Thyroid gland (tissue), 4 donors: Measurements from ENCODE around the gene IYD. TPM values are rescaled to one million over a fixed set of nuclear protein-coding genes. Genes with fewer than 3 reads are reported as not detected.

Experiments
- DNase-seq, 2 donors: peaks; one replicate each; pipeline ENCODE4 v3.0.0-alpha.2; 2019
- H3K27ac ChIP-seq, 3 donors: fragments of 200-600 bp; sonication (generic); 1 replicate in 2 of 3; 2 replicates in 1 of 3; pipeline ENCODE4 v1.5.1; 2016 to 2019; ENCODE audit warnings: mild to moderate bottlenecking in 1 of 3, moderate library complexity in 1 of 3
- H3K27me3 ChIP-seq: fragments of 200-600 bp; sonication (generic); one replicate; pipeline ENCODE4 v1.5.1; 2019
- H3K36me3 ChIP-seq, 2 donors: fragments of 200-600 bp; sonication (generic); one replicate each; pipeline ENCODE4 v1.5.1; 2016 to 2019
- H3K4me1 ChIP-seq, 2 donors: fragments of 200-600 bp; sonication (generic); one replicate each; pipeline ENCODE4 v1.5.1; 2017 to 2019
- H3K4me3 ChIP-seq, 3 donors: fragments of 200-600 bp; sonication (generic); replicated peaks in 1 of 3; 1 replicate in 2 of 3; 2 replicates in 1 of 3; pipeline ENCODE4 v1.5.1; 2016; ENCODE audit warnings: mild to moderate bottlenecking in 1 of 3
- H3K9me3 ChIP-seq: fragments of 200-600 bp; sonication (generic); one replicate; pipeline ENCODE4 v1.5.1; 2017
- POLR2A ChIP-seq, 2 donors: fragments of 450-650 bp; IDR thresholded peaks; one replicate each; pipeline ENCODE4 v1.6.1; 2017; ENCODE audit warnings: antibody characterized with exemption in 2 of 2, mild to moderate bottlenecking in 2 of 2, moderate library complexity in 1 of 2
- WGBS, 2 donors: methylation state at CpG; one replicate each; pipeline ENCODE4 v1.1.5; 2017; 5-methylcytosine and 5-hydroxymethylcytosine counted together
- intact Hi-C: fragments of 100-400 bp; cut with DNase I; formaldehyde crosslinking; loops from one replicate; pipeline ENCODE4 v1.15.1; 2023
- total RNA-seq, 4 donors: library from RNA; depleted of rRNA; stranded (reverse); fragments of >200 nt; gene quantifications; one replicate each; pipeline ENCODE4 v1.2.3, GENCODE V29; 2016
- TF ChIP-seq, protein P1 (sequence below), 6 experiments: fragments of 200-600 bp in 3 of 6; fragments of 450-650 bp in 3 of 6; sonication (generic) in 3 of 6; IDR thresholded peaks; one replicate each; pipeline ENCODE4 v1.5.1; 2016 to 2019; ENCODE audit warnings: antibody characterized with exemption in 6 of 6, mild to moderate bottlenecking in 2 of 6, inconsistent platforms in 1 of 6, moderate library complexity in 1 of 6

IYD gene
- total RNA-seq, 4 donors from 2014 or later = 571 to 1,038 (median 665) TPM

DNA sequence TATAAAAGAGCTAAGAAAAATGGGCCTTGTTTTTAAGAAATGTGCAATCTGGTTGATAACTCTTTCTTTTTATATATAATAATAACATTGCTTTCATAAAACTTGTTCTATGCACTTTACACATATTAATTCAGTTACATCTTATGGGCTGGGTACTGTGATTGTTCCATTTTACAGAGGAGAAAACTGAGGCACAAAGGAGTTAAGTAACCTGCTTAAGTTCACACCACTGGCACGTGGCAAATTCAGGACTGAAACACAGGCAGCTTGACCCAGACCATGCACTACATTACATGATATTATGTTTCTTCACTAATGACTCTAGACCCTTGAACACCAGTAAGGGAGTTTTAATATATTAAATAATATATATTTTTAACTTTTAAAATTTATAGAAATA, 15.4 kb upstream of the IYD start:
- no peaks in the 10 kb centered on the region for H3K9me3 ChIP-seq
- no peaks in the 10 kb centered on the region for H3K36me3 ChIP-seq
- WGBS, 2 donors = 83 to 95% methylated on average over 1 of the region's 1 CpG
- TF ChIP-seq POLR2A (IDR thresholded peaks at IDR 0.05) = no peak
- TF ChIP-seq, protein P1, sequence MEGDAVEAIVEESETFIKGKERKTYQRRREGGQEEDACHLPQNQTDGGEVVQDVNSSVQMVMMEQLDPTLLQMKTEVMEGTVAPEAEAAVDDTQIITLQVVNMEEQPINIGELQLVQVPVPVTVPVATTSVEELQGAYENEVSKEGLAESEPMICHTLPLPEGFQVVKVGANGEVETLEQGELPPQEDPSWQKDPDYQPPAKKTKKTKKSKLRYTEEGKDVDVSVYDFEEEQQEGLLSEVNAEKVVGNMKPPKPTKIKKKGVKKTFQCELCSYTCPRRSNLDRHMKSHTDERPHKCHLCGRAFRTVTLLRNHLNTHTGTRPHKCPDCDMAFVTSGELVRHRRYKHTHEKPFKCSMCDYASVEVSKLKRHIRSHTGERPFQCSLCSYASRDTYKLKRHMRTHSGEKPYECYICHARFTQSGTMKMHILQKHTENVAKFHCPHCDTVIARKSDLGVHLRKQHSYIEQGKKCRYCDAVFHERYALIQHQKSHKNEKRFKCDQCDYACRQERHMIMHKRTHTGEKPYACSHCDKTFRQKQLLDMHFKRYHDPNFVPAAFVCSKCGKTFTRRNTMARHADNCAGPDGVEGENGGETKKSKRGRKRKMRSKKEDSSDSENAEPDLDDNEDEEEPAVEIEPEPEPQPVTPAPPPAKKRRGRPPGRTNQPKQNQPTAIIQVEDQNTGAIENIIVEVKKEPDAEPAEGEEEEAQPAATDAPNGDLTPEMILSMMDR (IDR thresholded peaks at IDR 0.05) = no peak
- H3K27ac ChIP-seq = no peak overlapping the region
- no peak overlapping the region for H3K4me3 ChIP-seq
- intact Hi-C loops = no loop called here
- no peak for DNase-seq
- no peaks in the 10 kb centered on the region for H3K27me3 ChIP-seq
- H3K4me1 ChIP-seq = peaks cover 42 to 43% of the 10 kb centered on the region in 2 donors

DNA sequence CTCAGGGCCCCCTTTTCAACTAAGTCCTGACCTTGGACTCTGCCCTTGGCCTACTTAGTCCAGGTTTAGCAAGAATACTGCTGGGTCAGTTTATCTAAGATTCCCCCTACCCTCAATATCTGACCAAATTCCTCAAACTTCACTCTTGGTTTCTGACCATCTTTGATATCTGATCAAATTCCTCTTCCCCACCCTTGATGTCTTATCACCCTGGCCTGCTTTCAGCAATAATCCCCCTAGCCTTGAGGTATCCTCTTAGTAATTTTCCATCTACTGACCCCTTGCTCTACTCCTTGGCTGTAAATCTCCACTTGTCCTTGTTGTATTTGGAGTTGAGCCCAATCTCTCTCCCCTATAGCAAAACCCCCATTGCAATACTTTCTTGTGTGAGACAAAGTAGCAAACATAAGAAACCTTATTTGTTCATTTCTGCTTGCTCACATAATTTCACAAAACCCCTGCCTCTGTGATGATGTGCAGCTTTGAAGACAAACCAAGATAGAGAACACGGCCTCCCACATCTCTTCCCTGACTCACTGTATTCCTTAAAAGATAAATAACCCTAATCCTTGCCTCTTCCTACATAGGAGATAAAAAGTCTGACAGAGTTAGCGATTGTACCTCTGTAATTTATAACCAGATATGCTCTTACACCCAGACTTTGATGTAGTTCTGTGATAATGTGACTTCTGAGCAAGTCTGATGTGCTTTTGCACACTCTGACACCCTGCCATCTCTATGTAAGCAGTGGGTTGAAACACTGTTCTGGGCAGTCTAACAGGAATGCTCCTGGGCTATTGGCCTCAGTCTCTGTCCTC, 13.8 kb upstream of the IYD start:
- Histone ChIP-seq H3K27me3 (no peaks in the 10 kb centered on the region), H3K36me3 (no peaks in the 10 kb centered on the region), H3K4me1 (peaks cover 40 to 53% of the 10 kb centered on the region in 2 donors), H3K27ac (peak overlapping the region; percentile 53 to 85 (median 78)), H3K9me3 (no peaks in the 10 kb centered on the region), H3K4me3 (no peak overlapping the region)
- DNase-seq = peak; percentile 61 to 69
- WGBS, 2 donors = 47 to 50% methylated on average over 2 of the region's 2 CpGs
- TF ChIP-seq POLR2A (IDR thresholded peaks at IDR 0.05) = peak in 1 of 2 donors; percentile 32
- TF ChIP-seq, protein P1 (IDR thresholded peaks at IDR 0.05) = no peak
- intact Hi-C loops = no loop called here

DNA sequence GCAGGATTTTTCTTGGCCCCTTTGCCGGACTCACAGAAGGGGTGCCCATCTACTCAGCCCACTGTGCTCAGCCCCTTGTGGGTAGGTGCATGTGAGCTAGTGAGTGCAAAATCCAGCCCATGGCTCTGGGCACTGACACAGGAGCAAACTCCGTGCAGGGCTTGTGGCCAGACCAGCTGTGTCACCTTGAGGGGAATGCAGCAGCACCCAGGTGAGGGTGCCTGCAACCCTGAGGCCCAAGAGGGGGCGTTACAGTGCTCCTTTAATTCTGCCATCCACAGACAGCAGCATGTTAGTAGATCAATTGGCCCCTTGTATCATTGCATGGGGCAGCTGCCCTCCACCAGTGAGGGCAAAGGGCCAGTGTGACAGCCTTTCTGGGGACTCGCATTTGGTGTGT, 12.9 kb upstream of the IYD start:
- no peaks in the 10 kb centered on the region for H3K27me3 ChIP-seq
- H3K36me3 ChIP-seq = no peaks in the 10 kb centered on the region
- no peak for DNase-seq
- H3K4me1 ChIP-seq = peaks cover 40 to 63% of the 10 kb centered on the region in 2 donors
- intact Hi-C loops = no loop called here
- TF ChIP-seq, protein P1 (IDR thresholded peaks at IDR 0.05) = no peak
- TF ChIP-seq POLR2A (IDR thresholded peaks at IDR 0.05) = no peak
- no peaks in the 10 kb centered on the region for H3K9me3 ChIP-seq
- no peak overlapping the region for H3K4me3 ChIP-seq
- H3K27ac ChIP-seq = peak overlapping the region; percentile 34 to 78 (median 53)
- WGBS, 2 donors = 71 to 94% methylated on average over 2 to 4 of the region's 4 CpGs

DNA sequence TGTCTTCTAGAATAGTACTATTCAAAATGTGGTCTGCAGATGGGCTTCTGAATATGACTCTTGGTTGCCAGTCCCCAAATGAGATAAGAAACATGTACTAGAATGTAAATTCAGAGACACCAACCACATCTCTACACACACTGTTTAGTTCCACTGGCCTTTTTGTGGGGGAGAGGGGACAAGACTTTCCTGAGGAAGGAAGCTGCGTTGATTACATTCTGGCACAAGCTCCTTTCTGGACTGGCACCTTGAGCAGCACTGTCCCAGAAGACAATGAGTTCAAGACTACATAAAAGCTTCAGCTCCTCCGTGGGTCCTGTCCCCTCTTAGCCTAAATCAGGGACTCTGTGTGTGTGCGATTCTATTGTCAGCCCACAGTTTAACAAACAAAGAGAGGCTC, 6.9 kb upstream of the IYD start:
- no peaks in the 10 kb centered on the region for H3K9me3 ChIP-seq
- TF ChIP-seq POLR2A (IDR thresholded peaks at IDR 0.05) = no peak
- TF ChIP-seq, protein P1 (IDR thresholded peaks at IDR 0.05) = no peak
- intact Hi-C loops = no loop called here
- no peak overlapping the region for H3K4me3 ChIP-seq
- DNase-seq = no peak
- 77 to 81% methylated on average over 3 of the region's 3 CpGs for whole genome bisulfite sequencing, 2 donors
- peaks cover 44 to 76% of the 10 kb centered on the region in 2 donors for H3K4me1 ChIP-seq
- H3K27ac ChIP-seq = peak overlapping the region in 2 of 3 donors; percentile 64 to 81
- H3K36me3 ChIP-seq = no peaks in the 10 kb centered on the region
- no peaks in the 10 kb centered on the region for H3K27me3 ChIP-seq

DNA sequence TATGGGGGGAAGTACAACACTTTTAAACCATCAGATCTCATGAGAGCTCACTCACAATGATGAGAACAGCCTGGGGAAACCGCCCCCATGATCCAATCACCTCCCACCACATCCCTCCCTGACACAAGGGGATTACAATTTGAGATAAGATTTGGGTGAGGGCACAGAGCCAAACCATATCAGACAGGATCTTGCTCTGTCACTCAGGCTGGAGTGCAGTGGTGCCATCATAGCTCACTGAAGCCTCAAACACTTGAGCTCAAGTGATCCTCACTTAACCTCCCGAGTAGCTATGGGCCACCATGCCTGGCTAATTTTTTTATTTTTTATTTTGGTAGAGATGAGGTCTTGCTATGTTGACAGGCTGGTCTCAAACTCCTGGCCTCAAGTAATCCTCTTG, 5.1 kb upstream of the IYD start:
- WGBS, 2 donors = 22 to 57% methylated on average over 2 of the region's 2 CpGs
- no peak overlapping the region for H3K4me3 ChIP-seq
- no peaks in the 10 kb centered on the region for H3K27me3 ChIP-seq
- H3K36me3 ChIP-seq = no peaks in the 10 kb centered on the region
- no peaks in the 10 kb centered on the region for H3K9me3 ChIP-seq
- intact Hi-C loops = no loop called here
- H3K27ac ChIP-seq = peak overlapping the region; percentile 46 to 99 (median 58)
- TF ChIP-seq, protein P1 (IDR thresholded peaks at IDR 0.05) = no peak
- TF ChIP-seq POLR2A (IDR thresholded peaks at IDR 0.05) = no peak
- peak; percentile 67 to 73 for DNase-seq
- H3K4me1 ChIP-seq = peaks cover 41 to 68% of the 10 kb centered on the region in 2 donors
